ENCODE measurements around the gene GRAMD2A. TPM values are rescaled to one million over a fixed set of nuclear protein-coding genes. Genes with fewer than 3 reads are reported as not detected.

Gene GRAMD2A
- total and polyA plus RNA-seq, 10 of the 15 experiments (the other 5 are each of a cell fraction or from before 2014, with no cell fraction given) = 0.02 to 0.35 TPM; not detected in 8

- TF ChIP-seq KLF5 (IDR thresholded peaks at IDR 0.05; ENCODE audit: partially characterized antibody) (no peak), PAX5 (IDR thresholded peaks at IDR 0.05; ENCODE audit: borderline replicate concordance, low read depth, low read length) (no peak), NFYB (IDR thresholded peaks at IDR 0.05; ENCODE audit: insufficient read depth, low read depth, low read length) (no peak), EED (IDR thresholded peaks at IDR 0.05; ENCODE audit: low read depth) (no peak), CEBPB (IDR thresholded peaks at IDR 0.05; ENCODE audit: borderline replicate concordance in 1 of 2, low read depth in 2 of 2, low read length in 2 of 2) (no peak), YY1 (IDR thresholded peaks at IDR 0.05; ENCODE audit: low read depth, low read length) (peak; percentile 68), ATF7 (IDR thresholded peaks at IDR 0.05; ENCODE audit: low read depth) (no peak), USF1 (IDR thresholded peaks at IDR 0.05; ENCODE audit: borderline replicate concordance, extremely low read length, insufficient read depth, low read depth, low read length) (no peak), NBN (IDR thresholded peaks at IDR 0.05) (0 out of 2 replicates have a peak, but pooled peaks have one; percentile 38), LARP7 (IDR thresholded peaks at IDR 0.05) (peak; percentile 39; the same call in 1 of the 2 replicates), CREB1 (IDR thresholded peaks at IDR 0.05; ENCODE audit: low read depth) (0 out of 2 replicates have a peak, but pooled peaks have one; percentile 35), ASH2L (IDR thresholded peaks at IDR 0.05; ENCODE audit: borderline replicate concordance, low read depth) (no peak), SRF (IDR thresholded peaks at IDR 0.05; ENCODE audit: low read depth in 2 of 2, low read length in 2 of 2) (no peak), BRCA1 (IDR thresholded peaks at IDR 0.05; ENCODE audit: low read depth, low read length) (no peak), BCL11A (IDR thresholded peaks at IDR 0.05; ENCODE audit: low read depth, low read length) (no peak), RCOR1 (conservative IDR thresholded peaks at IDR 0.05; ENCODE audit: low read depth, low read length) (no peak), ZZZ3 (IDR thresholded peaks at IDR 0.05; ENCODE audit: control insufficient read depth, insufficient read length, low read depth) (no peak), NFXL1 (IDR thresholded peaks at IDR 0.05; ENCODE audit: borderline replicate concordance) (no peak), MXI1 (IDR thresholded peaks at IDR 0.05; ENCODE audit: low read depth, low read length) (no peak), EGR1 (IDR thresholded peaks at IDR 0.05; ENCODE audit: borderline replicate concordance in 1 of 2, low read depth in 2 of 2, low read length in 2 of 2) (0 out of 3 replicates have a peak, but pooled peaks of 1 of the 2 experiments have one; percentile 20), RAD21 (IDR thresholded peaks at IDR 0.05; ENCODE audit: insufficient read depth, low read depth, low read length) (peak; percentile 99), HDGF (IDR thresholded peaks at IDR 0.05) (no peak), PRDM15 (CRISPR knock-in tag; IDR thresholded peaks at IDR 0.05) (no peak)
Measured at GRCh38 chr15:72155635-72156616, 41.7 kb downstream of the GRAMD2A start (continued).
